GM23338 (cell line): ENCODE results near the gene MASP2.

ENCODE experiments used
- CREB1 ChIP-seq: fragments of 250-450 bp; sonication (Bioruptor Pico); IDR thresholded peaks from 2 replicates; pipeline ENCODE4 v1.5.0; 2020; ENCODE audit warnings: low read depth, mild to moderate bottlenecking, moderate library complexity
- EZH2 ChIP-seq: fragments of 200-600 bp; sonication (generic); IDR thresholded peaks from one replicate; pipeline ENCODE4 v1.8.0; 2017; ENCODE audit warnings: antibody characterized with exemption, mild to moderate bottlenecking, low read depth; ENCODE audit not compliant: unreplicated experiment
- EZH2phosphoT487 ChIP-seq: fragments of 200-600 bp; sonication (generic); IDR thresholded peaks from one replicate; pipeline ENCODE4 v1.8.1; 2018; ENCODE audit warnings: antibody characterized with exemption; ENCODE audit not compliant: unreplicated experiment
- JUNB ChIP-seq: IDR thresholded peaks from one replicate; pipeline ENCODE4 v1.6.1; 2016; ENCODE audit warnings: antibody characterized with exemption; ENCODE audit not compliant: unreplicated experiment
- POLR2AphosphoS5 ChIP-seq: IDR thresholded peaks from 2 replicates; pipeline ENCODE4 v1.6.1; 2016; ENCODE audit warnings: antibody characterized with exemption, low read depth
- STAT1 ChIP-seq: IDR thresholded peaks from one replicate; pipeline ENCODE4 v1.6.1; 2016; ENCODE audit warnings: antibody characterized with exemption; ENCODE audit not compliant: unreplicated experiment
- ZNF114 ChIP-seq: fragments of 250-450 bp; sonication (Bioruptor Pico); IDR thresholded peaks from 2 replicates; pipeline ENCODE4 v1.5.0; 2020; ENCODE audit warnings: mild to moderate bottlenecking, moderate library complexity
- ZNF331 ChIP-seq: fragments of 250-450 bp; sonication (Bioruptor Pico); IDR thresholded peaks from 2 replicates; pipeline ENCODE4 v1.5.0; 2020; ENCODE audit warnings: low read depth, mild to moderate bottlenecking, moderate library complexity
- TF ChIP-seq, protein P1 (sequence below), 2 experiments: fragments of 200-600 bp in 1 of 2; sonication (generic) in 1 of 2; conservative IDR thresholded peaks; 2 replicates each; pipeline versions ENCODE4 v1.5.1 to v1.6.1; 2016 to 2017; ENCODE audit warnings: antibody characterized with exemption in 2 of 2, low read depth in 2 of 2, mild to moderate bottlenecking in 2 of 2, moderate library complexity in 1 of 2
- TF ChIP-seq, protein P2 (sequence below): IDR thresholded peaks from one replicate; pipeline ENCODE4 v1.6.1; 2018; ENCODE audit warnings: antibody characterized with exemption; ENCODE audit not compliant: unreplicated experiment
- TF ChIP-seq, protein P3 (sequence below): IDR thresholded peaks from 2 replicates; pipeline ENCODE4 v1.6.1; 2016; ENCODE audit warnings: antibody characterized with exemption

DNA sequence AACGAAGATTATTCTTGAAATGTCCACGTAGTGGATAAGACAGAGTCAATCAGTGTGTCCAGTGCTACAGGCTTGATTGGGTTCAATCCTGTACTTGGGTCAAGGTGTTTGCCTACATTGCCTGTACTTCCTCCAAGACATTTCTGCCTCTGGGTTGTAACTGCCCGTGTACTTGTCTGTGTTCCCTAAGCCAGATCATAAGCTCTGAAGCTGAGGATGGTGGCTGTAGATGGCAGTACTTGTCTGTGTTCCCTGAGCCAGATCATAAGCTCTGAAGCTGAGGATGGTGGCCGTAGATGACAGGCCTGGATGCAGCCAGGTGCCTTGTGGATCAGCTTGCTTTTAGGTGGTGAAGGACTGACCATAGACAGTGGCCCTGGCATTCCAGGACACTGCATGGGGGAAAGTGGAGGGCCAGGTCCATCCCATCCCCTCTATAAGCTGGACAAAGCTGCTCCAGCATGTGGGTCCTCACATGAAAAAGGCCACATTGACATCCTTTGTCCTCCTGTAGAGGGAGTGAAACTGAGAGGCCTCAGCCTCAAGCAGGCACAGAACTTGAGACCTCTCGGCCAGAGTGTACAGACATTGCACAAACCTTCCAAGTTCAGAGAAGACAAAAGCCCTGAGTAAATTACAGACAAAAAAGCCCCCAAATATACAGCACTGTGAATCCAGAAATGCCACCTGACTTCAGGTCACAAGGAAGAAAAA is 14.8 kb upstream of the MASP2 start:
- TF ChIP-seq, protein P1, sequence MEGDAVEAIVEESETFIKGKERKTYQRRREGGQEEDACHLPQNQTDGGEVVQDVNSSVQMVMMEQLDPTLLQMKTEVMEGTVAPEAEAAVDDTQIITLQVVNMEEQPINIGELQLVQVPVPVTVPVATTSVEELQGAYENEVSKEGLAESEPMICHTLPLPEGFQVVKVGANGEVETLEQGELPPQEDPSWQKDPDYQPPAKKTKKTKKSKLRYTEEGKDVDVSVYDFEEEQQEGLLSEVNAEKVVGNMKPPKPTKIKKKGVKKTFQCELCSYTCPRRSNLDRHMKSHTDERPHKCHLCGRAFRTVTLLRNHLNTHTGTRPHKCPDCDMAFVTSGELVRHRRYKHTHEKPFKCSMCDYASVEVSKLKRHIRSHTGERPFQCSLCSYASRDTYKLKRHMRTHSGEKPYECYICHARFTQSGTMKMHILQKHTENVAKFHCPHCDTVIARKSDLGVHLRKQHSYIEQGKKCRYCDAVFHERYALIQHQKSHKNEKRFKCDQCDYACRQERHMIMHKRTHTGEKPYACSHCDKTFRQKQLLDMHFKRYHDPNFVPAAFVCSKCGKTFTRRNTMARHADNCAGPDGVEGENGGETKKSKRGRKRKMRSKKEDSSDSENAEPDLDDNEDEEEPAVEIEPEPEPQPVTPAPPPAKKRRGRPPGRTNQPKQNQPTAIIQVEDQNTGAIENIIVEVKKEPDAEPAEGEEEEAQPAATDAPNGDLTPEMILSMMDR (conservative IDR thresholded peaks at IDR 0.05; ENCODE audit: low read depth in 2 of 2): no peak
- TF ChIP-seq EZH2: no peak
- TF ChIP-seq, protein P2, sequence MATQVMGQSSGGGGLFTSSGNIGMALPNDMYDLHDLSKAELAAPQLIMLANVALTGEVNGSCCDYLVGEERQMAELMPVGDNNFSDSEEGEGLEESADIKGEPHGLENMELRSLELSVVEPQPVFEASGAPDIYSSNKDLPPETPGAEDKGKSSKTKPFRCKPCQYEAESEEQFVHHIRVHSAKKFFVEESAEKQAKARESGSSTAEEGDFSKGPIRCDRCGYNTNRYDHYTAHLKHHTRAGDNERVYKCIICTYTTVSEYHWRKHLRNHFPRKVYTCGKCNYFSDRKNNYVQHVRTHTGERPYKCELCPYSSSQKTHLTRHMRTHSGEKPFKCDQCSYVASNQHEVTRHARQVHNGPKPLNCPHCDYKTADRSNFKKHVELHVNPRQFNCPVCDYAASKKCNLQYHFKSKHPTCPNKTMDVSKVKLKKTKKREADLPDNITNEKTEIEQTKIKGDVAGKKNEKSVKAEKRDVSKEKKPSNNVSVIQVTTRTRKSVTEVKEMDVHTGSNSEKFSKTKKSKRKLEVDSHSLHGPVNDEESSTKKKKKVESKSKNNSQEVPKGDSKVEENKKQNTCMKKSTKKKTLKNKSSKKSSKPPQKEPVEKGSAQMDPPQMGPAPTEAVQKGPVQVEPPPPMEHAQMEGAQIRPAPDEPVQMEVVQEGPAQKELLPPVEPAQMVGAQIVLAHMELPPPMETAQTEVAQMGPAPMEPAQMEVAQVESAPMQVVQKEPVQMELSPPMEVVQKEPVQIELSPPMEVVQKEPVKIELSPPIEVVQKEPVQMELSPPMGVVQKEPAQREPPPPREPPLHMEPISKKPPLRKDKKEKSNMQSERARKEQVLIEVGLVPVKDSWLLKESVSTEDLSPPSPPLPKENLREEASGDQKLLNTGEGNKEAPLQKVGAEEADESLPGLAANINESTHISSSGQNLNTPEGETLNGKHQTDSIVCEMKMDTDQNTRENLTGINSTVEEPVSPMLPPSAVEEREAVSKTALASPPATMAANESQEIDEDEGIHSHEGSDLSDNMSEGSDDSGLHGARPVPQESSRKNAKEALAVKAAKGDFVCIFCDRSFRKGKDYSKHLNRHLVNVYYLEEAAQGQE: no peak
- TF ChIP-seq CREB1 (CRISPR knock-in tag): no peak
- TF ChIP-seq JUNB: no peak
- no peak for TF ChIP-seq POLR2AphosphoS5
- no peak for TF ChIP-seq ZNF114 (CRISPR knock-in tag)
- TF ChIP-seq STAT1: no peak
- TF ChIP-seq EZH2phosphoT487: no peak
- TF ChIP-seq ZNF331 (CRISPR knock-in tag): no peak
- TF ChIP-seq, protein P3, sequence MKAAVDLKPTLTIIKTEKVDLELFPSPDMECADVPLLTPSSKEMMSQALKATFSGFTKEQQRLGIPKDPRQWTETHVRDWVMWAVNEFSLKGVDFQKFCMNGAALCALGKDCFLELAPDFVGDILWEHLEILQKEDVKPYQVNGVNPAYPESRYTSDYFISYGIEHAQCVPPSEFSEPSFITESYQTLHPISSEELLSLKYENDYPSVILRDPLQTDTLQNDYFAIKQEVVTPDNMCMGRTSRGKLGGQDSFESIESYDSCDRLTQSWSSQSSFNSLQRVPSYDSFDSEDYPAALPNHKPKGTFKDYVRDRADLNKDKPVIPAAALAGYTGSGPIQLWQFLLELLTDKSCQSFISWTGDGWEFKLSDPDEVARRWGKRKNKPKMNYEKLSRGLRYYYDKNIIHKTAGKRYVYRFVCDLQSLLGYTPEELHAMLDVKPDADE: no peak
